ENCODE data around the gene PHLDB3.

The PHLDB3 gene

DNA sequence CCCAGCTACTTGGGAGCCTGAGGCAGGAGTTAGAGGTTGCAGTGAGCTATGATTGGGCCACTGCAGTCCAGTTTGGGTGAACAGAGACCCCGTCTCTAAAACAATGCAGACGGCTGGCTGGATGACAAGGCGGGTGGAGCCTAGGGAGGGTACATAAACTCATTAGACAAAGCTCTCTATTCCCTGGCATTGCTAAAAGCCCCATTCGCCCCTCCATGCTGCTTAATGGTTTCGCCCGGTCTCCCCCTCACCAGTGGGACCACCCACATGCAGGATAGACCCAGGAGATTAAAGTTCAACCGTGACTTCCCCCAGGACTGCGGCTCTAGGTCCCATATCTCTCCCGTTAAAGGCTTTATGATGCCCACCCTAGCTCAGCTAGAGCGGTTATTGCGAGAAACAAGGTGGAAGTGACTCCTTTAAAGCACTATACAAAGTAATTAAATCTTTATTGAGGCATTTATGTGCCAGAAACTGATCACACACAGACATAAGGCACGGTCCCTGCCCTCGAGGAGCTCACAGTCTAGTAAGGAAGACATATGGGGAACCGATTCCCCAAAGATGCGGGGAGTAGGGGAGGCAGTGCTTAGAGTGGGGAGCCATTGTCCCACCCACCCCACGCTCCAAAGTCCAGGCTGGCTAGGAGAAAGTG lies 44.1 kb downstream of the PHLDB3 start:
- no peaks in the 10 kb centered on the region for H3K27me3 ChIP-seq (ENCODE audit: low read length)
- H3K4me3 ChIP-seq (ENCODE audit: insufficient read depth, low read length, poor library complexity, severe bottlenecking) = no peak overlapping the region
- no peak overlapping the region for H3K9ac ChIP-seq (ENCODE audit: low read length)
- H4K20me1 ChIP-seq (ENCODE audit: low read depth, low read length) = no peaks in the 10 kb centered on the region
- no peaks in the 10 kb centered on the region for H3K79me2 ChIP-seq (ENCODE audit: insufficient read depth, low read length)
- no peak overlapping the region for H3K27ac ChIP-seq (ENCODE audit: low read depth, low read length)
- no peaks in the 10 kb centered on the region for H3F3A ChIP-seq (ENCODE audit: insufficient read depth)
- H3K9me2 ChIP-seq (replicated peaks; ENCODE audit: insufficient read depth, low read length) = no peaks in the 10 kb centered on the region
- no peak overlapping the region for H2AFZ ChIP-seq (ENCODE audit: low read depth, low read length, severe bottlenecking)
- no peaks in the 10 kb centered on the region for H3K9me3 ChIP-seq (ENCODE audit: insufficient read depth, low read length)
- no peak for TF ChIP-seq CTCF (IDR thresholded peaks at IDR 0.05; ENCODE audit: insufficient read depth, low read length, poor library complexity, severe bottlenecking)
- TF ChIP-seq EZH2phosphoT487 (conservative IDR thresholded peaks at IDR 0.05; ENCODE audit: low read length) = no peak
- no peak overlapping the region for H3K4me2 ChIP-seq (ENCODE audit: low read depth, low read length, poor library complexity, severe bottlenecking)
- no peaks in the 10 kb centered on the region for H3K36me3 ChIP-seq (ENCODE audit: low read length)

GRCh38 chr19:43457809-43458208 lies 46.7 kb downstream of the PHLDB3 start:
- Histone ChIP-seq H3K27ac (ENCODE audit: low read depth, low read length) (no peak overlapping the region), H3K9me2 (replicated peaks; ENCODE audit: insufficient read depth, low read length) (no peaks in the 10 kb centered on the region), H3K9me3 (ENCODE audit: insufficient read depth, low read length) (no peaks in the 10 kb centered on the region), H3K9ac (ENCODE audit: low read length) (no peak overlapping the region), H3F3A (ENCODE audit: insufficient read depth) (no peaks in the 10 kb centered on the region), H3K27me3 (ENCODE audit: low read length) (no peaks in the 10 kb centered on the region), H4K20me1 (ENCODE audit: low read depth, low read length) (no peaks in the 10 kb centered on the region), H3K4me3 (ENCODE audit: insufficient read depth, low read length, poor library complexity, severe bottlenecking) (no peak overlapping the region), H3K4me2 (ENCODE audit: low read depth, low read length, poor library complexity, severe bottlenecking) (no peak overlapping the region), H3K79me2 (ENCODE audit: insufficient read depth, low read length) (no peaks in the 10 kb centered on the region), H2AFZ (ENCODE audit: low read depth, low read length, severe bottlenecking) (no peak overlapping the region), H3K36me3 (ENCODE audit: low read length) (no peaks in the 10 kb centered on the region)
- TF ChIP-seq EZH2phosphoT487 (conservative IDR thresholded peaks at IDR 0.05; ENCODE audit: low read length) (no peak), CTCF (IDR thresholded peaks at IDR 0.05; ENCODE audit: insufficient read depth, low read length, poor library complexity, severe bottlenecking) (no peak)

- Histone ChIP-seq H3K27me3 (ENCODE audit: low read length) (no peaks in the 10 kb centered on the region), H3K36me3 (ENCODE audit: low read length) (no peaks in the 10 kb centered on the region), H4K20me1 (ENCODE audit: low read depth, low read length) (no peaks in the 10 kb centered on the region), H3K9me2 (replicated peaks; ENCODE audit: insufficient read depth, low read length) (no peaks in the 10 kb centered on the region), H3K4me2 (ENCODE audit: low read depth, low read length, poor library complexity, severe bottlenecking) (no peak overlapping the region), H3K9ac (ENCODE audit: low read length) (no peak overlapping the region), H3F3A (ENCODE audit: insufficient read depth) (no peaks in the 10 kb centered on the region), H3K27ac (ENCODE audit: low read depth, low read length) (no peak overlapping the region), H3K9me3 (ENCODE audit: insufficient read depth, low read length) (no peaks in the 10 kb centered on the region), H2AFZ (ENCODE audit: low read depth, low read length, severe bottlenecking) (no peak overlapping the region), H3K79me2 (ENCODE audit: insufficient read depth, low read length) (no peaks in the 10 kb centered on the region), H3K4me3 (ENCODE audit: insufficient read depth, low read length, poor library complexity, severe bottlenecking) (no peak overlapping the region)
- TF ChIP-seq CTCF (IDR thresholded peaks at IDR 0.05; ENCODE audit: insufficient read depth, low read length, poor library complexity, severe bottlenecking) (no peak), EZH2phosphoT487 (conservative IDR thresholded peaks at IDR 0.05; ENCODE audit: low read length) (no peak)
These were observed 49.0 kb downstream of the PHLDB3 start for GRCh38 chr19:43455321-43456113.
